SK-N-SH treated with all-trans-retinoic acid at 6 μM for 48 hours (cell line): ENCODE results near the gene MTUS2.

Experiments
- ATAC-seq: fragments of 200-7000 bp; cut with Tn5 transposase; 3 replicates; pipeline ENCODE4 v1.9.1; 2020; ENCODE audit warnings: mild to moderate bottlenecking, moderate library complexity
- ARNTL ChIP-seq: fragments of 450-650 bp; formaldehyde crosslinking; IDR thresholded peaks from 2 replicates; pipeline ENCODE4 v1.5.0; 2020; ENCODE audit warnings: low read depth, mild to moderate bottlenecking, moderate library complexity, borderline replicate concordance
- BACH2 ChIP-seq: fragments of 250-450 bp; sonication (Bioruptor Pico); IDR thresholded peaks from 2 replicates; pipeline ENCODE4 v1.9.0; 2021; ENCODE audit warnings: mild to moderate bottlenecking, borderline replicate concordance
- CSDC2 ChIP-seq: fragments of 250-450 bp; sonication (Bioruptor Pico); IDR thresholded peaks from 2 replicates; pipeline ENCODE4 v1.5.0; 2020; ENCODE audit warnings: mild to moderate bottlenecking, moderate library complexity
- ESRRG ChIP-seq: fragments of 250-450 bp; sonication (Bioruptor Pico); IDR thresholded peaks from 2 replicates; pipeline ENCODE4 v1.6.1; 2021; ENCODE audit warnings: mild to moderate bottlenecking
- GLIS3 ChIP-seq: fragments of 250-450 bp; sonication (Bioruptor Pico); IDR thresholded peaks from 2 replicates; pipeline ENCODE4 v1.5.0; 2020; ENCODE audit warnings: mild to moderate bottlenecking, moderate library complexity
- ISL1 ChIP-seq: fragments of 250-450 bp; sonication (Bioruptor Pico); IDR thresholded peaks from 2 replicates; pipeline ENCODE4 v2.1.2; 2022; ENCODE audit warnings: mild to moderate bottlenecking, moderate library complexity
- OSR1 ChIP-seq: fragments of 250-450 bp; sonication (Bioruptor Pico); IDR thresholded peaks from 2 replicates; pipeline ENCODE4 v1.8.0; 2022; ENCODE audit warnings: moderate library complexity, mild to moderate bottlenecking, inconsistent platforms
- PPARA ChIP-seq: fragments of 250-450 bp; sonication (Bioruptor Pico); IDR thresholded peaks from 2 replicates; pipeline ENCODE4 v1.5.0; 2020; ENCODE audit warnings: mild to moderate bottlenecking, borderline replicate concordance
- RARB ChIP-seq: fragments of 250-450 bp; sonication (Bioruptor Pico); IDR thresholded peaks from 2 replicates; pipeline ENCODE4 v1.8.0; 2021; ENCODE audit warnings: mild to moderate bottlenecking, moderate library complexity
- TCF4 ChIP-seq: fragments of 250-450 bp; sonication (Bioruptor Pico); IDR thresholded peaks from 2 replicates; pipeline ENCODE4 v1.8.0; 2021; ENCODE audit warnings: mild to moderate bottlenecking, moderate library complexity, borderline replicate concordance
- TOX ChIP-seq: fragments of 250-450 bp; sonication (Bioruptor Pico); IDR thresholded peaks from 2 replicates; pipeline ENCODE4 v1.8.0; 2021; ENCODE audit warnings: mild to moderate bottlenecking, moderate library complexity, borderline replicate concordance
- ZFP30 ChIP-seq: fragments of 450-650 bp; formaldehyde crosslinking; IDR thresholded peaks from 2 replicates; pipeline ENCODE4 v1.5.0; 2022; ENCODE audit warnings: mild to moderate bottlenecking, moderate library complexity
- ZNF70 ChIP-seq: fragments of 450-650 bp; formaldehyde crosslinking; IDR thresholded peaks from 2 replicates; pipeline ENCODE4 v1.5.0; 2020; ENCODE audit warnings: mild to moderate bottlenecking, moderate library complexity
- ZNF8 ChIP-seq: fragments of 450-650 bp; formaldehyde crosslinking; IDR thresholded peaks from 2 replicates; pipeline ENCODE4 v1.5.0; 2020; ENCODE audit warnings: mild to moderate bottlenecking, moderate library complexity
- TF ChIP-seq, protein P1 (sequence below): fragments of 250-450 bp; sonication (Bioruptor Pico); IDR thresholded peaks from 2 replicates; pipeline ENCODE4 v1.8.0; 2021; ENCODE audit warnings: low read depth, mild to moderate bottlenecking, moderate library complexity, borderline replicate concordance
- TF ChIP-seq, protein P2 (sequence below): fragments of 250-450 bp; sonication (Bioruptor Pico); IDR thresholded peaks from 2 replicates; pipeline ENCODE4 v1.5.1; 2021; ENCODE audit warnings: mild to moderate bottlenecking, moderate library complexity
- TF ChIP-seq, protein P3 (sequence below): fragments of 250-450 bp; sonication (Bioruptor Pico); IDR thresholded peaks from 2 replicates; pipeline ENCODE4 v1.5.1; 2020; ENCODE audit warnings: low read depth, mild to moderate bottlenecking, moderate library complexity
- TF ChIP-seq, protein P4 (sequence below): fragments of 250-450 bp; sonication (Bioruptor Pico); IDR thresholded peaks from 2 replicates; pipeline ENCODE4 v1.8.0; 2020; ENCODE audit warnings: mild to moderate bottlenecking, moderate library complexity, borderline replicate concordance

Gene MTUS2

DNA sequence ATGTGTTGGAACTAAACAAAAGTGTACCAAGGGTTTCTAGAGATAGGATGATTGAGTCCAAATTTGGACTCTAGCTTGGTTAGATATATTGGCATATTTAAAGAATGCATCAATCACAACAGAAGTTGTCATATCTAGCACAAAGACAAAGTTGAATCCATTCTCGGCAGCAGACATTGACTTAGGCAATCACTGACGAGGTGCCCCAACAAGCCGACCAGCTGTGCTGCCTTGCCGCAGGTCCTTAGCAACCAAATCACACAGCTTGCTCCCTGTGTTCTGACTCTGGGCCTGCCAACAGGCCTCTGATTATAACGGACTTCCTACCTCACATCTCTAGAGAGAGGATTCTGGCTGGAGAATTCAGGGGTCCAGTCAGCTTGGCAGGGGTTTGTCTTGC, 208.7 kb downstream of the MTUS2 start:
- no peak for ATAC-seq
- TF ChIP-seq PPARA (no peak), ZNF70 (CRISPR knock-in tag) (no peak), ZNF8 (CRISPR knock-in tag) (no peak), CSDC2 (CRISPR knock-in tag) (no peak), BACH2 (CRISPR knock-in tag) (no peak), TCF4 (CRISPR knock-in tag) (no peak), ARNTL (no peak), ISL1 (CRISPR knock-in tag) (no peak), ESRRG (CRISPR knock-in tag) (no peak)
- TF ChIP-seq, protein P1, sequence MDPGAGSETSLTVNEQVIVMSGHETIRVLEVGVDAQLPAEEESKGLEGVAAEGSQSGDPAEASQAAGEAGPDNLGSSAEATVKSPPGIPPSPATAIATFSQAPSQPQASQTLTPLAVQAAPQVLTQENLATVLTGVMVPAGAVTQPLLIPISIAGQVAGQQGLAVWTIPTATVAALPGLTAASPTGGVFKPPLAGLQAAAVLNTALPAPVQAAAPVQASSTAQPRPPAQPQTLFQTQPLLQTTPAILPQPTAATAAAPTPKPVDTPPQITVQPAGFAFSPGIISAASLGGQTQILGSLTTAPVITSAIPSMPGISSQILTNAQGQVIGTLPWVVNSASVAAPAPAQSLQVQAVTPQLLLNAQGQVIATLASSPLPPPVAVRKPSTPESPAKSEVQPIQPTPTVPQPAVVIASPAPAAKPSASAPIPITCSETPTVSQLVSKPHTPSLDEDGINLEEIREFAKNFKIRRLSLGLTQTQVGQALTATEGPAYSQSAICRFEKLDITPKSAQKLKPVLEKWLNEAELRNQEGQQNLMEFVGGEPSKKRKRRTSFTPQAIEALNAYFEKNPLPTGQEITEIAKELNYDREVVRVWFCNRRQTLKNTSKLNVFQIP (CRISPR knock-in tag) = no peak
- TF ChIP-seq, protein P2, sequence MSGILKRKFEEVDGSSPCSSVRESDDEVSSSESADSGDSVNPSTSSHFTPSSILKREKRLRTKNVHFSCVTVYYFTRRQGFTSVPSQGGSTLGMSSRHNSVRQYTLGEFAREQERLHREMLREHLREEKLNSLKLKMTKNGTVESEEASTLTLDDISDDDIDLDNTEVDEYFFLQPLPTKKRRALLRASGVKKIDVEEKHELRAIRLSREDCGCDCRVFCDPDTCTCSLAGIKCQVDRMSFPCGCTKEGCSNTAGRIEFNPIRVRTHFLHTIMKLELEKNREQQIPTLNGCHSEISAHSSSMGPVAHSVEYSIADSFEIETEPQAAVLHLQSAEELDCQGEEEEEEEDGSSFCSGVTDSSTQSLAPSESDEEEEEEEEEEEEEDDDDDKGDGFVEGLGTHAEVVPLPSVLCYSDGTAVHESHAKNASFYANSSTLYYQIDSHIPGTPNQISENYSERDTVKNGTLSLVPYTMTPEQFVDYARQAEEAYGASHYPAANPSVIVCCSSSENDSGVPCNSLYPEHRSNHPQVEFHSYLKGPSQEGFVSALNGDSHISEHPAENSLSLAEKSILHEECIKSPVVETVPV (CRISPR knock-in tag) = no peak
- TF ChIP-seq, all 23 proteins: peak for 0

DNA sequence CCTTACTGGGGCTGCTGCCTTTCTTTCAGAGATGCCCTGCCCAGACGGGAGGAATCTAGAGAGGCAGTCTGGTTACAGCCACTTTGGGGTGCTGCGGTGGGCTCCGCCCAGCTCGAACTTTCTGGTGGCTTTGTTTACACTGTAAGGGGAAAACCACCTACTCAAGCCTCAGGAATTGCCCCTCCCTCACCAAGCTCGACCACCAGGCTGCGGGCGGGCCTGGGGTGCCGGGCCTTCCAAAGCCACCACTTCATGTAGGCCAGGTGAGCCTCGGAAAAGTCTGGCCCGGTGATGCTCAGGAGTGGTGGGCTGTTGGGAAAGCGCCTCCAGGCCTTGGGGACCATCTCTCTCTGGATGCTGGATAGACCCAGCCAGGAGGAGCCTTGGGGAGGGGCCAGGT, 218.6 kb downstream of the MTUS2 start:
- no peak for ATAC-seq
- TF ChIP-seq TOX = no peak
- no peak for TF ChIP-seq CSDC2 (CRISPR knock-in tag)
- TF ChIP-seq GLIS3 = no peak
- no peak for TF ChIP-seq PPARA
- TF ChIP-seq, protein P3, sequence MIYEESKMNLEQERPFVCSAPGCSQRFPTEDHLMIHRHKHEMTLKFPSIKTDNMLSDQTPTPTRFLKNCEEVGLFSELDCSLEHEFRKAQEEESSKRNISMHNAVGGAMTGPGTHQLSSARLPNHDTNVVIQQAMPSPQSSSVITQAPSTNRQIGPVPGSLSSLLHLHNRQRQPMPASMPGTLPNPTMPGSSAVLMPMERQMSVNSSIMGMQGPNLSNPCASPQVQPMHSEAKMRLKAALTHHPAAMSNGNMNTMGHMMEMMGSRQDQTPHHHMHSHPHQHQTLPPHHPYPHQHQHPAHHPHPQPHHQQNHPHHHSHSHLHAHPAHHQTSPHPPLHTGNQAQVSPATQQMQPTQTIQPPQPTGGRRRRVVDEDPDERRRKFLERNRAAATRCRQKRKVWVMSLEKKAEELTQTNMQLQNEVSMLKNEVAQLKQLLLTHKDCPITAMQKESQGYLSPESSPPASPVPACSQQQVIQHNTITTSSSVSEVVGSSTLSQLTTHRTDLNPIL (CRISPR knock-in tag) = no peak
- TF ChIP-seq, protein P4, sequence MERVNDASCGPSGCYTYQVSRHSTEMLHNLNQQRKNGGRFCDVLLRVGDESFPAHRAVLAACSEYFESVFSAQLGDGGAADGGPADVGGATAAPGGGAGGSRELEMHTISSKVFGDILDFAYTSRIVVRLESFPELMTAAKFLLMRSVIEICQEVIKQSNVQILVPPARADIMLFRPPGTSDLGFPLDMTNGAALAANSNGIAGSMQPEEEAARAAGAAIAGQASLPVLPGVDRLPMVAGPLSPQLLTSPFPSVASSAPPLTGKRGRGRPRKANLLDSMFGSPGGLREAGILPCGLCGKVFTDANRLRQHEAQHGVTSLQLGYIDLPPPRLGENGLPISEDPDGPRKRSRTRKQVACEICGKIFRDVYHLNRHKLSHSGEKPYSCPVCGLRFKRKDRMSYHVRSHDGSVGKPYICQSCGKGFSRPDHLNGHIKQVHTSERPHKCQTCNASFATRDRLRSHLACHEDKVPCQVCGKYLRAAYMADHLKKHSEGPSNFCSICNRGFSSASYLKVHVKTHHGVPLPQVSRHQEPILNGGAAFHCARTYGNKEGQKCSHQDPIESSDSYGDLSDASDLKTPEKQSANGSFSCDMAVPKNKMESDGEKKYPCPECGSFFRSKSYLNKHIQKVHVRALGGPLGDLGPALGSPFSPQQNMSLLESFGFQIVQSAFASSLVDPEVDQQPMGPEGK (CRISPR knock-in tag) = no peak
- TF ChIP-seq RARB (CRISPR knock-in tag) = no peak
- no peak for TF ChIP-seq BACH2 (CRISPR knock-in tag)
- TF ChIP-seq ZNF8 (CRISPR knock-in tag) = no peak
- TF ChIP-seq, protein P1 (CRISPR knock-in tag) = no peak

DNA sequence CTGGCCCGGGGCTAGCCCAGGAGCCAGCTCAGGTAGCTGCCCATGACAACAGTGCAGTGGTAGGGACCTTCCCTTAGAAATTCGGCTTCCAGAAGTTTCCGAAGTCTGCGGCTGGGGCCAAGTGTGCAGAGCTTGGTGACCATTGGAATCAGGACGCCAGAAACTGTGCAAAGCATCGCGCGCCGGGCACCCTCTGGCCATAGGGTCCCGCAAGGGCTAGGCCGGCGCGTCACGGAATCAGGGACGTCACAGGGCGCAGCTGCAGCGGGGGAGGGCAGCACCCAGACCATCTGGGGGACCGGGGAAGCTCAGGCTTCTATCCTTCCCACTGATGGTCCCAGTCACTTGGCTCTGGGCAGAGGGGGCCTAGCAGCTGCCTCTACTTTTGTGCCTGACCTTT, 219.1 kb downstream of the MTUS2 start:
- no peak for ATAC-seq
- no peak for TF ChIP-seq OSR1 (CRISPR knock-in tag)
- TF ChIP-seq RARB (CRISPR knock-in tag) = no peak
- TF ChIP-seq ZFP30 (CRISPR knock-in tag) = no peak
- TF ChIP-seq ARNTL = no peak
- TF ChIP-seq, protein P3 (CRISPR knock-in tag) = no peak
- no peak for TF ChIP-seq CSDC2 (CRISPR knock-in tag)
- no peak for TF ChIP-seq TCF4 (CRISPR knock-in tag)

DNA sequence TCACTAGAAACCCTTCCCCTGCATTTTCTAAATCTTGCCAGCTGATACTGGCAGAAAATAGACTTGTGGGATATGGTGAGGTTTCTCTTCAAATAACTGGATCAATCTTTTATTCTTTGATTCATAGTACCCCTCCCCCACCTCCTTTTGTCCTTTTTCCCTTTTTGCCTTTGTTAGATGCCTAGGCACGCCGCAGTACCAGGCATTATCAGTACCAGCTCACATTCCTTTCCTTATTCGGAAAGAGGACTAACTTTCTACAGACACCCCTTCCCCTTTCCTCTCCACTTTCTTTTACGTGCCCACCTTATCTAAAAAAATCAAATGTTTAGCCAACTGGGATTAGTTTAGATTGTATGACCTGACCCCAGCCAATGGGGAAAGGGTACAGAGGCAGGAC, 226.4 kb downstream of the MTUS2 start:
- TF ChIP-seq RARB (CRISPR knock-in tag) = no peak
- ATAC-seq = no peak
